ENCODE data around the gene C1QTNF1. TPM values are rescaled to one million over a fixed set of nuclear protein-coding genes. Genes with fewer than 3 reads are reported as not detected.
A peak's percentile ranks its signal among the peaks of the same experiment; 100 is the strongest.

Gene C1QTNF1
- total and polyA plus RNA-seq, 2 donors (not counting 3 experiments of a cell fraction or from before 2014, with no cell fraction given) = 2.5 to 4.0 TPM

DNA sequence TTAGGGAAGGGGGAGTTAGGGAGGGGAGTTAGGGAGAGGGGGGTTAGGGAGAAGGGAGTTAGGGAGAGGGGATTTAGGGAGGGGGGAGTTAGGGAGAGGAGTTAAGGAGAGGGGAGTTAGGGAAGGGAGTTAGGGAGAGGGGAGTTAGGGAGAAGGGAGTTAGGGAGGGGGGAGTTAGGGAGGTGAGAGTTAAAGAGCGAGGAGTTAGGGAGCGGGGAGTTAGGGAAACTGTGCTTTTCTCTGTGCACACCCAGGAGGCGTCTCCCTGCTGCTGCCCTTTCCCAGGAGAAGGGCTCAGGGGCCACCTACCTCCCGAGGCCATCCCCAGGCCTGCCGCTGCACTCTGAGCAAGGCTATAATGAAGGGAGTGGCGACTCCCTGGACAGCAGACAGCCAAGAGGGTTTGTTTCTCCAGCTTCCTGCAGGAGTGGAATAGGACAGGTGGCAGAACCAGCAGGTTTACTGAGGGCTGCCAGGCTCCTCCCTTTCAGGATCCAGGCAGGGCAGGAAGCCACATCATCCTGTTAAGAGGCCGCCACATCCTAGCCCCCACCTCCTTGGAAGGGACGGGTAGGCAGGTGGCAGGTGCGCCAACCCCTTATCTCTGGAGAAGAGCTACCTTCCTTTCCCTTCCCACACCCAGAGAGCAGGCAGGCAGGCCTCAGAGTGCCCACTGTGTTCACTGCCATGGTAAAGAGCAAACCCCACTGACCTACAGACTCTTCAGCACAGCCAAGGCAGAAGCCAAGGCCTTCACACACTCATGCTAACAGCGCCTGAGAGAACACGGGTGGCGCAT is 18.7 kb upstream of the C1QTNF1 start:
- H2AFZ ChIP-seq (ENCODE audit: low read depth, low read length) = no peak overlapping the region
- no peaks in the 10 kb centered on the region for H3K9me1 ChIP-seq (replicated peaks; ENCODE audit: control insufficient read depth, extremely low read depth, insufficient read depth, low read length)
- BruUV-seq (replicated peaks) = no TSS peak
- TF ChIP-seq POLR2AphosphoS5 (IDR thresholded peaks at IDR 0.05; ENCODE audit: insufficient read depth, low read depth, low read length) = no peak
- ChIA-PET CTCF (interaction anchor here (2.4 kb wide), 1 partner anchor 10 kb away, joined by 10 read pairs; no protein-coding TSS in a partner anchor), POLR2A (interaction anchor here (0.6 kb wide), 1 partner anchor 17 kb away, joined by 4 read pairs; no protein-coding TSS in a partner anchor)
- intact Hi-C loops (cut with micrococcal nuclease) (no loop called here), dilution Hi-C loops (cut with MboI; ENCODE audit: extremely low pct_ligation_motif_present, low sequenced_read_pairs) (no loop called here)
- H3K4me3 ChIP-seq (replicated peaks in 1 of 3; ENCODE audit: insufficient read depth in 1 of 3, low read depth in 1 of 3, low read length in 3 of 3) = no peak overlapping the region
- peaks cover 34% of the 10 kb centered on the region for H3K4me1 ChIP-seq (ENCODE audit: control insufficient read depth, extremely low read depth, insufficient read depth, low read length)
- H3K27me3 ChIP-seq (ENCODE audit: control insufficient read depth in 2 of 2, insufficient read depth in 2 of 2, low read length in 2 of 2) = no peaks in the 10 kb centered on the region
- no peaks in the 10 kb centered on the region for H3K9me3 ChIP-seq (replicated peaks; ENCODE audit: control insufficient read depth, insufficient read depth, low read length)
- H3K36me3 ChIP-seq (ENCODE audit: control insufficient read depth in 2 of 2, extremely low read depth in 1 of 2, insufficient read depth in 2 of 2, low read length in 2 of 2) = peaks cover 3 to 9% of the 10 kb centered on the region in 2 experiments
- H4K20me1 ChIP-seq (replicated peaks; ENCODE audit: control insufficient read depth, extremely low read depth, insufficient read depth, low read length) = no peaks in the 10 kb centered on the region
- DNase-seq (ENCODE audit: low read depth, low spot score) (peak; percentile 13), FAIRE-seq (no peak)
- peaks cover 82% of the 10 kb centered on the region for H3K79me2 ChIP-seq (ENCODE audit: control insufficient read depth, insufficient read depth, low read length)
- H3K4me2 ChIP-seq (ENCODE audit: insufficient read depth, low read length) = no peak overlapping the region
- H3K27ac ChIP-seq (ENCODE audit: insufficient read depth, low read depth, low read length) = no peak overlapping the region
- no peak overlapping the region for H3K9ac ChIP-seq (replicated peaks; ENCODE audit: extremely low read depth, insufficient read depth, low read length)

DNA sequence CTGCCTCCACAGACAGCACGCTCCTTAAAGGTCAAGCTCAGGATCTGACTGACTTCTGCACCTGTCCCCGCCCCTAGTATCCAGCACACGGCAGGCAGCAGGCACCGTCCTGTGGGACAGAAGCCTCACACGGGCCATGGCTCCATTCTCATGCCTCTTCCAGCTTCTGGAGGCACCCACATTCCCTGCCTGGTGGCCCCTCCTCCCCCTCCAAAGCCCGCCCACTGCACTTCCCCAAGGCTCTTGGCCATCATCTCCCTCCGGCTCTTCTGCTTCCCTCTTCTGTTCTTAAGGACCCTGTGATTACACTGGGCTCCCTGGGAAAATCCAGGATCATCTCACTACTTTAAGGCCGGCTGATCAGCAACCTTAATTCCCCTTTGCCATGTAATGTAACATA is 17.9 kb upstream of the C1QTNF1 start:
- Histone ChIP-seq H3K27ac (ENCODE audit: insufficient read depth, low read depth, low read length) (no peak overlapping the region), H3K4me1 (ENCODE audit: control insufficient read depth, extremely low read depth, insufficient read depth, low read length) (peaks cover 36% of the 10 kb centered on the region), H3K9me1 (replicated peaks; ENCODE audit: control insufficient read depth, extremely low read depth, insufficient read depth, low read length) (no peaks in the 10 kb centered on the region), H3K79me2 (ENCODE audit: control insufficient read depth, insufficient read depth, low read length) (peaks cover 74% of the 10 kb centered on the region), H3K4me2 (ENCODE audit: insufficient read depth, low read length) (no peak overlapping the region), H3K4me3 (replicated peaks in 1 of 3; ENCODE audit: insufficient read depth in 1 of 3, low read depth in 1 of 3, low read length in 3 of 3) (no peak overlapping the region), H3K36me3 (ENCODE audit: control insufficient read depth in 2 of 2, extremely low read depth in 1 of 2, insufficient read depth in 2 of 2, low read length in 2 of 2) (peaks cover 3 to 9% of the 10 kb centered on the region in 2 experiments), H3K9me3 (replicated peaks; ENCODE audit: control insufficient read depth, insufficient read depth, low read length) (no peaks in the 10 kb centered on the region), H3K27me3 (ENCODE audit: control insufficient read depth in 2 of 2, insufficient read depth in 2 of 2, low read length in 2 of 2) (no peaks in the 10 kb centered on the region), H3K9ac (replicated peaks; ENCODE audit: extremely low read depth, insufficient read depth, low read length) (no peak overlapping the region), H2AFZ (ENCODE audit: low read depth, low read length) (no peak overlapping the region), H4K20me1 (replicated peaks; ENCODE audit: control insufficient read depth, extremely low read depth, insufficient read depth, low read length) (no peaks in the 10 kb centered on the region)
- TF ChIP-seq GATA2 (IDR thresholded peaks at IDR 0.05; ENCODE audit: insufficient read depth, insufficient read length, low read depth, low read length) (no peak), EZH2 (IDR thresholded peaks at IDR 0.05; ENCODE audit: borderline replicate concordance, low read depth, low read length, severe bottlenecking) (no peak), POLR2AphosphoS5 (IDR thresholded peaks at IDR 0.05; ENCODE audit: insufficient read depth, low read depth, low read length) (no peak), POLR2A (IDR thresholded peaks at IDR 0.05; ENCODE audit: low read depth, low read length) (no peak), FOS (IDR thresholded peaks at IDR 0.05; ENCODE audit: borderline replicate concordance, insufficient read depth, low read length) (no peak), MAX (IDR thresholded peaks at IDR 0.05; ENCODE audit: insufficient read depth, insufficient read length) (no peak)
- TF ChIP-seq, protein P1, sequence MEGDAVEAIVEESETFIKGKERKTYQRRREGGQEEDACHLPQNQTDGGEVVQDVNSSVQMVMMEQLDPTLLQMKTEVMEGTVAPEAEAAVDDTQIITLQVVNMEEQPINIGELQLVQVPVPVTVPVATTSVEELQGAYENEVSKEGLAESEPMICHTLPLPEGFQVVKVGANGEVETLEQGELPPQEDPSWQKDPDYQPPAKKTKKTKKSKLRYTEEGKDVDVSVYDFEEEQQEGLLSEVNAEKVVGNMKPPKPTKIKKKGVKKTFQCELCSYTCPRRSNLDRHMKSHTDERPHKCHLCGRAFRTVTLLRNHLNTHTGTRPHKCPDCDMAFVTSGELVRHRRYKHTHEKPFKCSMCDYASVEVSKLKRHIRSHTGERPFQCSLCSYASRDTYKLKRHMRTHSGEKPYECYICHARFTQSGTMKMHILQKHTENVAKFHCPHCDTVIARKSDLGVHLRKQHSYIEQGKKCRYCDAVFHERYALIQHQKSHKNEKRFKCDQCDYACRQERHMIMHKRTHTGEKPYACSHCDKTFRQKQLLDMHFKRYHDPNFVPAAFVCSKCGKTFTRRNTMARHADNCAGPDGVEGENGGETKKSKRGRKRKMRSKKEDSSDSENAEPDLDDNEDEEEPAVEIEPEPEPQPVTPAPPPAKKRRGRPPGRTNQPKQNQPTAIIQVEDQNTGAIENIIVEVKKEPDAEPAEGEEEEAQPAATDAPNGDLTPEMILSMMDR (IDR thresholded peaks at IDR 0.05; ENCODE audit: extremely low read depth in 1 of 2, insufficient read depth in 1 of 2, low read depth in 1 of 2, low read length in 2 of 2) = no peak
- POLR2A ChIA-PET = interaction anchor here (0.6 kb wide), 1 partner anchor 16 kb away, joined by 4 read pairs; no protein-coding TSS in a partner anchor
- DNase-seq (ENCODE audit: low read depth, low spot score) = no peak
- dilution Hi-C loops (cut with MboI; ENCODE audit: extremely low pct_ligation_motif_present, low sequenced_read_pairs) = no loop called here
- intact Hi-C loops (cut with micrococcal nuclease) = no loop called here
- BruUV-seq (replicated peaks) = no TSS peak
- no peak for FAIRE-seq
- CTCF ChIA-PET = interaction anchor here (2.4 kb wide), 1 partner anchor 10 kb away, joined by 10 read pairs; no protein-coding TSS in a partner anchor
